ENCODE measurements around the gene SMOC2.

Gene SMOC2

GRCh38 chr6:168584249-168584648 is 143.3 kb downstream of the SMOC2 start:
- Histone ChIP-seq H3K36me3 (ENCODE audit: low read depth) (no peaks in the 10 kb centered on the region), H3K27me3 (ENCODE audit: insufficient read depth, poor library complexity, severe bottlenecking) (peaks cover 3% of the 10 kb centered on the region), H3K4me1 (ENCODE audit: insufficient read depth, poor library complexity, severe bottlenecking) (no peaks in the 10 kb centered on the region), H3K27ac (ENCODE audit: poor library complexity, severe bottlenecking) (no peak overlapping the region), H3K4me3 (ENCODE audit: severe bottlenecking) (no peak overlapping the region), H3K9me3 (ENCODE audit: severe bottlenecking) (no peaks in the 10 kb centered on the region)
- ATAC-seq (ENCODE audit: low read depth) (no peak), DNase-seq (ENCODE audit: low spot score) (no peak)
- no peak for TF ChIP-seq CTCF (IDR thresholded peaks at IDR 0.05; ENCODE audit: poor library complexity, severe bottlenecking)

- no peak for DNase-seq (ENCODE audit: low spot score)
- peaks cover 3% of the 10 kb centered on the region for H3K27me3 ChIP-seq (ENCODE audit: insufficient read depth, poor library complexity, severe bottlenecking)
- no peaks in the 10 kb centered on the region for H3K36me3 ChIP-seq (ENCODE audit: low read depth)
- ATAC-seq (ENCODE audit: low read depth): no peak
- TF ChIP-seq CTCF (IDR thresholded peaks at IDR 0.05; ENCODE audit: poor library complexity, severe bottlenecking): no peak
- H3K27ac ChIP-seq (ENCODE audit: poor library complexity, severe bottlenecking): no peak overlapping the region
- H3K4me3 ChIP-seq (ENCODE audit: severe bottlenecking): no peak overlapping the region
- H3K9me3 ChIP-seq (ENCODE audit: severe bottlenecking): no peaks in the 10 kb centered on the region
- H3K4me1 ChIP-seq (ENCODE audit: insufficient read depth, poor library complexity, severe bottlenecking): no peaks in the 10 kb centered on the region
Measured at GRCh38 chr6:168584671-168585070, 143.7 kb downstream of the SMOC2 start.

GRCh38 chr6:168585441-168585840 is 144.5 kb downstream of the SMOC2 start:
- Histone ChIP-seq H3K27ac (ENCODE audit: poor library complexity, severe bottlenecking) (no peak overlapping the region), H3K9me3 (ENCODE audit: severe bottlenecking) (no peaks in the 10 kb centered on the region), H3K4me3 (ENCODE audit: severe bottlenecking) (no peak overlapping the region), H3K27me3 (ENCODE audit: insufficient read depth, poor library complexity, severe bottlenecking) (peaks cover 3% of the 10 kb centered on the region), H3K4me1 (ENCODE audit: insufficient read depth, poor library complexity, severe bottlenecking) (no peaks in the 10 kb centered on the region), H3K36me3 (ENCODE audit: low read depth) (no peaks in the 10 kb centered on the region)
- DNase-seq (ENCODE audit: low spot score) (no peak), ATAC-seq (ENCODE audit: low read depth) (no peak)
- TF ChIP-seq CTCF (IDR thresholded peaks at IDR 0.05; ENCODE audit: poor library complexity, severe bottlenecking): no peak

- H3K9me3 ChIP-seq (ENCODE audit: severe bottlenecking): no peaks in the 10 kb centered on the region
- no peak for TF ChIP-seq CTCF (IDR thresholded peaks at IDR 0.05; ENCODE audit: poor library complexity, severe bottlenecking)
- no peaks in the 10 kb centered on the region for H3K27me3 ChIP-seq (ENCODE audit: insufficient read depth, poor library complexity, severe bottlenecking)
- no peaks in the 10 kb centered on the region for H3K36me3 ChIP-seq (ENCODE audit: low read depth)
- no peaks in the 10 kb centered on the region for H3K4me1 ChIP-seq (ENCODE audit: insufficient read depth, poor library complexity, severe bottlenecking)
- ATAC-seq (ENCODE audit: low read depth) (no peak), DNase-seq (ENCODE audit: low spot score) (no peak)
- no peak overlapping the region for H3K27ac ChIP-seq (ENCODE audit: poor library complexity, severe bottlenecking)
- H3K4me3 ChIP-seq (ENCODE audit: severe bottlenecking): no peak overlapping the region
Measured at GRCh38 chr6:168589275-168589674, 148.3 kb downstream of the SMOC2 start.

GRCh38 chr6:168590406-168590805 is 149.4 kb downstream of the SMOC2 start:
- Histone ChIP-seq H3K9me3 (ENCODE audit: severe bottlenecking) (no peaks in the 10 kb centered on the region), H3K27me3 (ENCODE audit: insufficient read depth, poor library complexity, severe bottlenecking) (no peaks in the 10 kb centered on the region), H3K36me3 (ENCODE audit: low read depth) (no peaks in the 10 kb centered on the region), H3K4me3 (ENCODE audit: severe bottlenecking) (no peak overlapping the region), H3K4me1 (ENCODE audit: insufficient read depth, poor library complexity, severe bottlenecking) (no peaks in the 10 kb centered on the region), H3K27ac (ENCODE audit: poor library complexity, severe bottlenecking) (no peak overlapping the region)
- DNase-seq (ENCODE audit: low spot score) (no peak), ATAC-seq (ENCODE audit: low read depth) (no peak)
- TF ChIP-seq CTCF (IDR thresholded peaks at IDR 0.05; ENCODE audit: poor library complexity, severe bottlenecking): no peak
